ENCODE results near the gene RAET1L. TPM values are rescaled to one million over a fixed set of nuclear protein-coding genes. Genes with fewer than 3 reads are reported as not detected.
"Not testable (repeated sequence)": the region's sequence is repeated elsewhere in the genome, so short reads cannot be mapped to it uniquely, and the experiment has no call there.

RAET1L gene, protein sequence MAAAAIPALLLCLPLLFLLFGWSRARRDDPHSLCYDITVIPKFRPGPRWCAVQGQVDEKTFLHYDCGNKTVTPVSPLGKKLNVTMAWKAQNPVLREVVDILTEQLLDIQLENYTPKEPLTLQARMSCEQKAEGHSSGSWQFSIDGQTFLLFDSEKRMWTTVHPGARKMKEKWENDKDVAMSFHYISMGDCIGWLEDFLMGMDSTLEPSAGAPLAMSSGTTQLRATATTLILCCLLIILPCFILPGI
- 0.99 and 3.1 TPM in 2 replicates for total RNA-seq

DNA sequence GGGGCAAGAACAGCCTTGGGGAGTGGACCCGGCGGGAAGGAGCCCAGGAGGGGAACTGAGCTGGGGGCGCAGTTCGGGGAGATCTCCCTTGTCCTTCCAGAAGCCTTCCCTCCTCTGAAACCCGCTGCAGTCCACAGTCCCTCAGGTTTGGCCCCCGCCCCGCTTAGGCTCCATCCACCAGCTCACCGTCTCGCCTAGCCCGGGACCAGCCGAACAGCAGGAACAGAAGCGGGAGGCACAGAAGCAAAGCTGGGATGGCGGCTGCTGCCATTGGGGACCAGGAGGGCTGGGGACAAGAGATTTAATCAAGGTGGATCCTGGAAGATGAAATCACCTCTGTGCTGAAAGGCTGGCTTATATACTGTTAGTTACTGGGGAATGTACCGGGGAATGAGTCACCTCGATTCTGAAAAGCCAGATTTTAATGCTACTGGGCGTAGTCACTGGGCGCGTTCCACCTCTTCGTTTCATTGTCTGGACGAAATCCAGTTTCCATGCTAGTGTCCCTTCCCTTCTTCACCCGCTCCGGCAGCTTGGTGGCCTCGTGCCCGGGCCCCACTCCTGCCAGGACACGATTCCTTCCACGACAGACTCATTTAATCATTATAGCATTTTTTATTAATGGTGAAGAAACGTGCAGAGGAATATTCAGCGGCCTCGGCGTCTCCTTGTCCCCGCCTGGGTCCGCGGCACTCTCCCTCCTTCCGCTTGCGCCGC is at the start of gene RAET1L:
Gene RAET1L, minus strand, starts transcription at position 332 of the 717 bp plus-strand sequence. Its CDS starts 61 bp downstream, at position 271.
- peak; percentile 77 for DNase-seq (ENCODE audit: low read depth)

DNA sequence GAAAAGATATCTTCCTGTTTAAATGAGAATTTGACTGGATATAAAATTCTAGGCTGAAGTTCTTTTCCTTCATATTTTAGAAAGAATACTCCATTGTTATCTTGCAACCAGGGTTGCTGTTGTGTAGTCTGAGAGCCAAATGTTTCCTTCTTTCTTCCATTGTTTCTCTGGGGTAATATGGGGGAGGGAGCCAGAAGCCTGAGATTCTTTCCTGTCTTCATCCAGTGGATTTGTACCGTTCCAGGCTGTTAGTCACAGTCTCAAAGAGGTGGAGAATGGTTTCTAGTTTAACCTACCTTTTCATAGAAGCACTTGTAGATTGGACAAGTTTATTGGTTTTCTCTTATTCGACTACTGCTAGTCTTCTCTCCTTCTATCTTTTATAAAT is 49.7 kb upstream of the RAET1L start:
- DNase-seq (ENCODE audit: low read depth), result peak; percentile 65

DNA sequence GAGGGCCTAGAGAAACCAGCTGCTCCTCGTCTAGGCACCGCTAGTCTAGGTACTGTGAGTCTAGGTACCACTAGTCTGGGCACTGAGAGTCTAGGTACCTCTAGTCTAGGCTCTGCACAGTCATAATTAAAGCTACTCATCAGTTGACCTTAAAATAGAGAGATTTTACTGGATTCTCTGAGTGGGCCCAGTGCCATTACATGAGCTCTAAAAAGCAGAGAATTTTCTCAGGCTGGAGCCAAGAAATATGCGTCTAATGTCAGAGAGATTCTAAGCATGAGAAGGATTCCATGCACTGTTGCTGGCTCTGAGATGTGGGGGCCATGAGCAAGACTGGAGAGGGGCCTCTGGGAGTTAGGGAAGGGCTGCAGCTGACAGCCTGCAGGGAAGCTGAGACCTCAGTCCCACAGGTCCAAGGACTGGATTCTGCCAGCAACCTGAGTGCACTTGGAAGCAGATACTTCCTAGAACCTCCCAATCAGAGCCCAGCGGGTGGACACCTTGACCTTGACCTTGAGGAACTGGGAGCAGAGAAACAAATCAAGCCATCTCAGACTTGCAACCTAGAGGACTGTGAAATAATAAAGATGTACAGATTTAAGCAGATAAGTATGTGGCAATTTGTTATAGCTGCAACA is 49.2 kb upstream of the RAET1L start:
- not testable (repeated sequence) for DNase-seq (ENCODE audit: low read depth)

DNA sequence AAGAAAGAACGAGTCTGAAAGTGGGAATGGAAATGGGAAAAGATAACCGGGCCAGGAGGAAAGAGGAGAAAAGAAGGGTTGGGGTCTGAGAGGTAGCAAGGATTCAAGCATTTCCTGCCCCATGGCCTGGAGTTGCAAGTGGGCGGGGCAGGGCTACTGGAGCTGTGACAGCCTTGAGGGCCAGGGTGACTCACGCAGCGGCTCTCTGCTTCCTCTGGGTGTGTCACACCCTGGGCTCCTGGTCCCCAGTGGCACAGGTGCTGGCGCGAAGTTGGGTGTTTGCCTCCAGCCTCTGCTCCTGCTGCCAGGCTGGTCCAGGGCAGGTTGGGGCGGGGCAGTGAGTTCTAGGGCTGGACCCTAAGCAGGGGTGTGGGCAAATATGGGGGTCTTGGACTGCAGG is 46.9 kb upstream of the RAET1L start:
- DNase-seq (ENCODE audit: low read depth), result peak; percentile 65

DNA sequence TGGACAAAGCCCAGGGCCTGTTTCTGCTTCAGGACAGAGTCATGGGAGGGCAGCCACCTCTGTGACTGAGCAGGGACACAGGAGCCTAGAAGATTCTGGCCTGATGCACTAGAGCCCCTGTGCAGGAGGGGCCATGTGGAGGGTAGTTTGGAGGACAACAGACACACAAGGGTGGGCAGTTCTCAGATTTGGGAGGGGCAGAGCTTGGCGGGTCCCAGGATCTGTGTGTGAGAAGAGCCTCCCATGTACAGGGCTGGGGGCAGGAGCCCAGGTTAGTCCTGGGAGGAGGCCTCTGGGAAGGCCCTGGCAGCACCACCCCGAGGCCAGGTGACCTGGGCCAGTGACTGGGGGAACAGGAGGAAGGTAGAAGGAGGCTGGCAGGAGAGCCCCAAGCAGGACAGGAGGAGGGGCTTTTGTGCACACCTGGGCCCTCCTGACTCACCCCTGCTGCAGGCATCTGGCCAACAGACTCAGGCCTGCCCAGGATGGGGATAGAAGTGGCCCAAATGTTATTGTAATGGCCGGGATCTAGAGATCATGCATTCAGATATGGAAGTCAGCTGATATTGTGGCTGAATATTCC is 45.0 kb upstream of the RAET1L start:
- DNase-seq (ENCODE audit: low read depth), result no peak

DNA sequence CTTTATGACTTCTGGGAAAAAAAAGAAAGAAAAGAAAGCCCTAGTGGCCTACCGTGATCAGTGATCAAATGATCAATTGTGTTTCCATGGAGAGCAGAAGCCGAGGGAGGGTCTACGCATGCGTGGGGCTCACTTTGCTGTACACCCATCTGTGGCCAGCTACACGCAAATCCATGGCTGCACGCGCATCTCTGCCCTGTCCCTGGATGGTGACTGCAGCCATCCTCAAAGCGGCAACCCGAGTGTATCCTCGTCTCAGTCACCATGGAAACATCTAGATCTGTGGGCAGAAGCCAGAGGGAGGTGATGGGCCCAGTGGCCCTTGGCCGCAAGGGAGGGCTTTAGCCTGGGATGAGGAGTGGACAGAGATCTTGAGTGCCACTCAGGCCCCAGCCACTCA is 44.4 kb upstream of the RAET1L start:
- no peak for DNase-seq (ENCODE audit: low read depth)

DNA sequence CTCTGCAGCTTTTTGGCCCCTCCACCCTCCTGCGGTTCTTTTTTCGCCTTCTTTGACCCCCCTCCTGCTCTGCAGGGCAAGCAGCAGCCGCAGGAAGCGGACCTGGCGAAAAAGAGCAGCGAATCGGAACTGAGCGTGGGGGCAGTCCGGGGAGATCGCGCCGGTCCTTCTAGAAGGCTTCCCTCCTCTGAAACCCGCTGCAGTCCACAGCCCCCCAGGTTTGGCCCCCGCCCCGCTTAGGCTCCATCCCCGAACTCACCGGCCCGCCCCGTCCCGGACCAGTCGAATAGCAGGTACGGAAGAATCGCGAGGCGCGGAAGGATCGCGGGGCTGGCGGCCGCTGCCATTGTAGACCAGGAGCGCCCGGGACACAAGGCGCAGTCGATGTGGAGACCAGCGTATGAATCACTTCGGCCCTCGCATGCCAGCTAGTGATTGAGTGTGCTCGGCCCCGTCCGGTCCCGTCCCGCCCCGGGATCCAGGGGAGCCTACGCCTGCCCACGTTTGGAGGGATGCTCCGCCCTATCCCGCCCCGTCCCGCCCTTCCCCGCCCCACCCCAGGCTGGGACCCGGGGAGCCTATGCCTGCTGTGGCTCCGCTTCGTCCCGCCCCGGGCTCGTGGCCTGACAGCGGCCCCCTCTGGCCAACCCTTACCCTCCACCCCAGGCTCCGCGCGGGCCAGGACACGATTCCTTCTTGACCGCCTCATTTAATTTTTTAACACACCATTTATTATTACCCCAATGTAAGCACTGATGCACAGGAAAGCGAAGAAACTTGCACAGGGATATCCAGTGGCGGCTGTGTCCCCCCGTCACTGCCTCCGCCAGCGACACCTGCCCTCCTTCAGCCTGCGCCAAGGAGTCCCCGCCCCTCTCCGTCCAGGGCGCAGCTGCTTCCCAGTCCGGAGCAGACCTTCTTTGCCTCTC is 43.7 kb upstream of the RAET1L start, which contains the start of gene ULBP3:
Gene ULBP3, minus strand, starts transcription at position 402 of the 929 bp plus-strand sequence. Its CDS starts 55 bp downstream, at position 347.
- DNase-seq (ENCODE audit: low read depth), result peak; percentile 91

DNA sequence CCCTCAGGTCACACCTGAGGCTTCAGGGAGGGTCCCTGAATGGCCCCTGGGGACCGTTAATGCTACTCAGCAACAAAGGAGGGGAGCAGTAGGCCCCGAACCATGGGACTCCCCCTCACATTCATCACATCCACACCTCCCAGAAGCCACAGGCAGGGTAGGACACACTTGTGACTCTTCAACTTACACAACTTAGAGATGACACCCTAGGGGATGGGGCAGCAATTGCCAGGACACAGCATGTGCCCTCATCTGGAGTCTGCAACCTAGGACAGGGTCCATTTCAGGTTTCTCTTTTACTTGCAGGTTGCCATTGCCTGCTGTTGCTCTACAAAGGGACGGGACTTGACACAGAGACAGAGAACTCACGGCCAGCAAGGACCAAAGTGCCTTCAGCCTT is 42.8 kb upstream of the RAET1L start:
- no peak for DNase-seq (ENCODE audit: low read depth)

DNA sequence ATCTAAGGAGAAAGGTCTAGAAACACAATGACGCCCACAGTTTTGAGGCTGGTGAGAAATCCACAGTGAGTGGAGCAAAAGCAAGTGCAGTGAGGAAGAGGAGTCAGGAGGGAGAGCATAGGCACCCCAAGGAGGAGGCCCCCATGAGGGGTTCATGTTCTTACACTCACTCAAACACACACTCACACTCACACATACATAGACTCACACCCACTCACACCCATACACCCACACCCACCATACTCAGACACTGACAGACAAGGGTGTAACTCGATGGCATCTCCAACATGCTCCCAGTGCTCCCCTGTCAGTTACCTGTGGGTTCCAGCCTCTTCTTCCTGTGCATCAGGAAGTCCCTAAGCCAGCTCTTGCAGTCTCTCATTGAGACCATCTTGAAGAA is 39.8 kb upstream of the RAET1L start:
- DNase-seq (ENCODE audit: low read depth), result no peak

DNA sequence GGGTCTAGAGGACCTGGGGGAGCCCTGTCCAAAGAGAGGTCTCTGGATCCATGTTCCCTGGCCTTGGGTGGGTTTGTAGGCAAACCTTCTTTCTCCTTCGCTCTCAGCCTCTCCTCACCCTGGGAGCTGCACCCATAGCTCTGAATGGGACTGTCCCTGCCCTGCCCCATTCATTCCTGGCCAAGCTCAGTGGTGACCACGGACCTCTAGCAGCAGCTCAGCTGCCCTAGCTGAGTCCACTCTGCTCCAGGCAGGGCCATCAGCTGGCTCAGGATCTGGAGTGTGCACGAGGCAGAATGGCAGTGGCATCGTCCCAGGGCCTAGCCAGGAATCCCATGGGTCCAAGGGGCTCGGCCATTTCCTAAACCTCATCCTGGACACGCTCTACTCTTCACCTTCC is 38.3 kb upstream of the RAET1L start:
- DNase-seq (ENCODE audit: low read depth), result no peak

DNA sequence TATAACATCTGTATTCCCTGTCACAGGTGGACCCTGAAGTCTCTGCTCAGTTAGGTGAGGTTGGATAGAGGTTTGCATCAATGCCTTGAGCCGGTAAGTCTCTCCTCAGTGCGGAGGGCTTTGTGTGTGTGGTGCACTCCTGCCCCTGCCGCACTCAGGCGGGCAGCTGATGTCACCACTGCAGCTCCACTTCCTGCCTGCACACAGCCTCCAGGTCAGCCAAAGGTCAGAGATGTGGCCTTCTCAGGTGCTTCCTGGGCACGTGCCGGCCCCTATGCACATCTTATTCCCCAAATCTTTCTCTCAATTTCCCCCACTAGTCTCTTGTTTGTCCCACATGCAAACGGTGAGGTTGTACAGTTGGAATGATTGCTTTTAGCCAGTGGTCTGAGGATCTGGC is 34.6 kb upstream of the RAET1L start:
- not testable (repeated sequence) for DNase-seq (ENCODE audit: low read depth)

DNA sequence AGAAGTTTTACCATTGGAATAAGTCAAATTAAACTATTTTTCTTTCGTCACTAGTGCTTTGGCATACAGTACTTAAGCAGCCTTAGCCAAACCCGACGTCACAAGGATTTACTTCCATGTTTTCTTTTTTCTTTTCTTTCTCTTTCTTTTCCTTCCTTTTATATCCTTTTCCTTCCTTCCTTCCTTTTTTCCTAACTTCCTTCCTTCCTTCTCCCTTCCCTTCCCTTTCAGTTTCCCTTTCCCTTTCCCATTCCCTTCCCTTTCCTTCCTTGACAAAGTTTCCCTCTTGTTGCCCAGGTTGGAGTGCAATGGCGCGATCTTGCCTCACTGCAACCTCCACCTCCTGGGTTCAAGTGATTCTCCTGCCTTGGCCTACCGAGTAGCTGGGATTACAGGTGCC is 33.7 kb upstream of the RAET1L start:
- no peak for DNase-seq (ENCODE audit: low read depth)

DNA sequence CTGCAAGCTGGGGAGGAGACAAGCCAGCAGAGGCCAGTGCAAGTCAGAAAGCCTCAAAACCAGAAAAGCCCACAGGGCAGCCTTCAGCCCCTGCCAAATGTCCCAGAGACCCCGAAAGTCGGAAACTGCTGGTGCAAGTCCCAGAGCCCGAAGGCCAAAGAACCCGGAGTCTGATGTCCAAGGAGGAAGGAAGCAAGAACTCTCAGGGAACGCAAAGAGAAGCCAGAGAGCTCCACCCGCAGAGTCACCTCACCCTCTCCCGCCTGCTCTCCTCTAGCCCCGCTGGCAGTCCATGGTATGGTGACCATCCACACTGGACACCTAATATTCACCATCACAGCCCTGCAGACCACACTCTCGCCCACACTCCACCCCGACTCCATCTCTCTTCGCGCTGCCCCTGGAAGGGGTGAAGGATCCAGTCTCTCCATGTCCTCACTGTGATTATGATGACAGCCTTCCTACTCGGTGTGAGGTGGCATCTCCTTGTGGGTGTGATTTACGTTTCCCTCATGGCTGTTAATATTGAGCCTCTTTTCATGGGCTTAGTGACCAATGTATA is 33.0 kb upstream of the RAET1L start:
- DNase-seq (ENCODE audit: low read depth), result no peak

DNA sequence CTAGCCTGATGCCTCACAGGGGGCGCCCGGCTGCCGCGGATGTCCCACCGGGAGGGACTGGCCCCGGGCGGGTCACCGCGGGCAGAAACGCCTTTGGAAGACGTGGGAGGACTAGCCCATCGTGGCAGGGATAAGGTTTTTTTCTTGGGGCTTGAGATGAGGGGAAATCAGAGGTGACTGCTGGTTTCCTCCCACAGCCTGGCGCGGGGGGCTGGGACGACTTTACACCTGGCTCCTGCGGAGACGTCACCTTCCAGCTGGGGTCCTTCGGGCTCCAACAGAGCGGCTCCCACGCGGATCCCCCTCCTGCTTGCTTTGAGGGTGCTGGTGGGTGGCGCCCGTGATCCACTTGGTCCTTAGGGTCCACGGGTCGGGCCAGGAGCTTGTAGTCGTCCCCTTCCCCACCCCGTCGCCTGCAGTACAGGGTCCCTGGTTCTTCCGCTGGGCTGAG is 32.2 kb upstream of the RAET1L start:
- no peak for DNase-seq (ENCODE audit: low read depth)

DNA sequence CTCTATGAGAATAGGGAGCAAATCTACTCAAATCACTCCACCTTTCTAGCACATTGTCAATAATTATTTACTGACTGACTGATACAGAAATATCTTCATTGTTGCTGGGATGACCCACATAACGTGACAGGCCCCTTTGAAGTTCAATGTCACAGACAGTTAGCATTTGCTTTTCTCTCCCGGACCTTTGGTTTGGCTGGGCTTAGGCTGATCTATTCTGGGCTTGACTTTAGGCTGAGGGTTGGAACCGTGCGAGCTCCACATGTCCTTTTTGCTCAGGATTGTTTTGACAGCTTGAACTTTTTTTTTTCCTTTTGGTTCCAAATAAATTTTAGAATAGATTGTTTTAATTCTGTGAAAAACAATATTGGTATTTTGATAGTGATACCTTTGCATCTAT is 31.6 kb upstream of the RAET1L start:
- no peak for DNase-seq (ENCODE audit: low read depth)

DNA sequence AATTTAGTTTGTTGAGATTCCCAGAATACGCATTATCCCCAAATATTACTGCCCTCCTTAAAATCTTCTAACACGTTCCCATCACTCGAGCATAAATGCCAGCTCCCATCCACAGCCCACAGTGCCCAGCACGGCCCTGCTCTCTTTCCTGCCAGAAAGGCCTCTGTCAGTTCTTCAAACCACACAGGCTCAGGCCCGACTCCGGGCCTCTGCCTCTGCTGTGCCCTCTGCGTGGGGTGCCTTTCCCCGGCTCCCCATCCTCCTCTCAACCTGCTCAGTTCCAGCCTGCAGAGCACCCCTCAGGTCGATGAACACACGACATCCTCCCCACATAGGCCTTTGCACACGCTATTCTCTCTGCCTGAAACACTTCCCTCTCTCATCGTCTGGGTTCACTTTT is 30.8 kb upstream of the RAET1L start:
- no peak for DNase-seq (ENCODE audit: low read depth)

DNA sequence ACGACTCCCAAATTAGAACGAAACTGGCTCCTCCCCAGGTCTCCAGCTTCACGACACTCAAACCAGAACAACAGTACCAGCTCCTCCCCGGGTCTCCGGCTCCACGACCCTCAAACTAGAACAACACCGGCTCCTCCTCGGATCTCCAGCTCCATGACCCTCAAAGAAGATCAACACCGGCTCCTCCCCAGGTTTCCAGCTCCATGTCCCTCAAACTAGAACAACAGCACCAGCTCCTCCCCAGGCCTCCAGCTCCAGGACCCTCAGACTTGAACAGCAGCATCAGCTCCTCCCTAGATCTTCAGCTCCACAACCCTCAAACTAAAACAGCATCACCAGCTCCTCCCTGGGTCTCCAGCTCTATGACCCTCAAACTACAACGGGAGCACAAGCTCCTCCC is 29.8 kb upstream of the RAET1L start:
- DNase-seq (ENCODE audit: low read depth), result no peak

DNA sequence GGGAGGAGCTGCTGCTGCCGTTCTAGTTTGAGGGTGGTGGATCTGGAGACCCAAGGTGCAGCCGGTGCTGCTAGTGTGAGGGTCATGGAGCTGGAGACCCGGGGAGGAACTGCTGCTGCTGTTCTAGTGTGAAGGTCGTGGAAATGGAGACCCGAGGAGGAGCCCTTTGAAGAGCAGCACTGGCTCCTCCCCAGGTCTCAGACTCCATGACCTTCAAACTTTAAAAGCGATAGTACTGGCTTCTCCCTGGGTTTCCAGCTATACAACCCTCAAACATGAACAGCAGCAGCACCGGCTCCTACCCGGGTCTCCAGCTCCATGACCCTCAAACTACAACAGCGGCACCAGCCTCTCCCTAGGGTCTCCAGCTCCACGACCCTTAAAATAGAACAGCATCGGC is 28.1 kb upstream of the RAET1L start:
- no peak for DNase-seq (ENCODE audit: low read depth)

DNA sequence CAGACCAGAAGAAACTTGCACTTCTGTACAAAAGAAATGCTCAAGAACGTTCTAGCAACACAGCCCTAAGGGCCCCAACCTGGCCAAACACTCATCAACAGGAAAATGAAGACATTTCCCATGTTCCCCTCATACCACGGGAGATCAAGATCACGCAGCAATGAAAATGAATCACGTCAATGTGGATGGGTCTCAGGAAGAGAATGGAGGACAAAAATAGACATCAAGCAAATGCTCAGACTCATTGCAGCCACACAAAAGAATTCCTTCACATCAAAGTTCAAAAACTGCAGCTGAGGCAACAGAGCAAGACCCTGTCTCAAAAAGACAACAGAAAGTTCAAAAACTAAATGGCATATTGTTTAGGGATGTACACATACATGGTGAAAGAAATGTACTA is 25.5 kb upstream of the RAET1L start:
- no peak for DNase-seq (ENCODE audit: low read depth)

DNA sequence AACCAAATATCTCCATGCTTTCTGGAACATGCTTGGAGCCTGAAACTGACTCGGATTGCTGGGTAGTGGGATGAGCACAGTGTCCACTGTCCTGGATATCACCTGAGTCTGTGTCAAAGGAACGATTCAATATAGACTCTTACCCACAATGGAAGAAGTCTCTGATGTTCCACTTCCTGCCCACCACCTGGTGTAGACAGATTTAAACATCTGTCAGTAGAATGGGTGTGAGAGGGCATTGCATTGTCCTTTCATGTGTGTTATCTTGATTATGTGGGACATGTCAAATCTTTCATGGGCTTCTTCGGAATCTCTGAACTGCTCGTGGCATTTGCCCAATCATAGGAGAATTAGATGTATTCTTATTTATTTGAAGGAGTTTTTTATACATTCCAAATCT is 22.8 kb upstream of the RAET1L start:
- DNase-seq (ENCODE audit: low read depth), result no peak

DNA sequence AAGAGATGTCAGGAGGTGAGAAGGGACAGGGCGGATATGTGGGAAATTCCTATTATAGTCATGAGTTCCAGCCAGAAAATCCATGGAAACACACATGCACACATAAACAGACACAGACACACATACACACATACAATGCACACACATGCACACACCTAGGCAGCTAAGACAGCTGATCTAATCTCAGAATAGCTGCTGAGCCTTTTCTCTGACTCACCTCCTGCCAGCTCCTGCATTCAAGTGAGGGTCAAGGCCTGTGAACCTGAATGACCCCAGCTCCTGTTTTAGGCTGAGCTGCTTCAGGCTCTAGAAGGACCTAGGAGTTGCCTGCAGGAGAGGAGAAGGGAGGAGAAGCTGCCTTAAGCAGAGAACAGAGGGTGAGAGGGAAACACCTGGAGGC is 21.6 kb upstream of the RAET1L start:
- DNase-seq (ENCODE audit: low read depth), result peak; percentile 8

All from renal cortical epithelial cell (primary cell).